Natural killer cell (primary cell): Measurements from ENCODE around the gene CYTH1. TPM values are rescaled to one million over a fixed set of nuclear protein-coding genes. Genes with fewer than 3 reads are reported as not detected.
A peak's percentile ranks its signal among the peaks of the same experiment; 100 is the strongest.

Source experiments
- ATAC-seq, 3 donors: fragments of 150-1000 bp in 2 of 3; fragments of 200-7000 bp in 1 of 3; cut with Tn5 transposase; 1 replicate in 1 of 3; 2 replicates in 2 of 3; pipeline ENCODE4 v1.10.0; 2021; ENCODE audit warnings: mild to moderate bottlenecking in 2 of 3, moderate library complexity in 2 of 3
- DNase-seq, 2 donors: peaks; one replicate each; pipeline versions ENCODE4 v3.0.0 to v3.0.0-alpha.2; 2013 to 2021; ENCODE audit warnings: mixed read lengths in 1 of 2
- H3K27ac ChIP-seq: one replicate; pipeline ENCODE4 v1.5.1; 2013; ENCODE audit warnings: mild to moderate bottlenecking, low read length
- H3K27me3 ChIP-seq: one replicate; pipeline ENCODE4 v1.6.1; 2013; ENCODE audit warnings: low read length; ENCODE audit not compliant: control insufficient read depth, insufficient read depth
- H3K36me3 ChIP-seq: one replicate; pipeline ENCODE4 v1.6.1; 2013; ENCODE audit warnings: low read length; ENCODE audit not compliant: control insufficient read depth, insufficient read depth
- H3K4me1 ChIP-seq: one replicate; pipeline ENCODE4 v1.6.1; 2013; ENCODE audit warnings: low read length; ENCODE audit not compliant: control insufficient read depth, insufficient read depth
- H3K4me3 ChIP-seq: one replicate; pipeline ENCODE4 v1.5.1; 2013; ENCODE audit warnings: low read length
- H3K9me3 ChIP-seq: one replicate; pipeline ENCODE4 v1.6.1; 2013; ENCODE audit warnings: low read length; ENCODE audit not compliant: control insufficient read depth, insufficient read depth
- H3K27ac Mint-ChIP-seq, 2 donors: one replicate each; pipeline ENCODE4 v1.8.0; 2022; ENCODE audit warnings: mild to moderate bottlenecking in 2 of 2, mixed read lengths in 2 of 2, moderate library complexity in 1 of 2
- H3K27me3 Mint-ChIP-seq, 2 donors: one replicate each; pipeline ENCODE4 v1.8.0; 2022; ENCODE audit warnings: low read depth in 2 of 2, mixed read lengths in 2 of 2
- H3K36me3 Mint-ChIP-seq: one replicate; pipeline ENCODE4 v1.8.0; 2022; ENCODE audit warnings: mixed read lengths
- H3K4me1 Mint-ChIP-seq, 2 donors: one replicate each; pipeline ENCODE4 v1.8.0; 2022; ENCODE audit warnings: mixed read lengths in 2 of 2
- H3K4me3 Mint-ChIP-seq: one replicate; pipeline ENCODE4 v1.8.0; 2022; ENCODE audit warnings: mild to moderate bottlenecking, moderate library complexity, mixed read lengths
- H3K9me3 Mint-ChIP-seq, 2 donors: one replicate each; pipeline ENCODE4 v1.8.0; 2022; ENCODE audit warnings: mixed read lengths in 2 of 2
- WGBS: methylation state at CpG from one replicate; pipeline ENCODE4 v1.1.7; 2013; ENCODE audit warnings: missing lambda C conversion rate; ENCODE audit not compliant: insufficient coverage; 5-methylcytosine and 5-hydroxymethylcytosine counted together
- intact Hi-C: fragments of 100-400 bp; cut with micrococcal nuclease; formaldehyde crosslinking; loops from one replicate; pipeline ENCODE4 v1.14.2; 2022
- total RNA-seq, 4 donors: library from RNA; stranded (reverse); fragments of 120-200 nt in 1 of 4; gene quantifications; one replicate each; pipeline versions ENCODE4 v1.2.3 to v1.2.4, GENCODE V29; 2013 to 2022
- TF ChIP-seq, protein P1 (sequence below): fragments of 200-600 bp; IDR thresholded peaks from one replicate; pipeline ENCODE4 v1.8.0; 2022; ENCODE audit warnings: antibody characterized with exemption

CYTH1 gene
- total RNA-seq, 3 donors from 2014 or later (not counting 1 experiment from before 2014, with no cell fraction given): 437 to 514 (median 457) TPM

DNA sequence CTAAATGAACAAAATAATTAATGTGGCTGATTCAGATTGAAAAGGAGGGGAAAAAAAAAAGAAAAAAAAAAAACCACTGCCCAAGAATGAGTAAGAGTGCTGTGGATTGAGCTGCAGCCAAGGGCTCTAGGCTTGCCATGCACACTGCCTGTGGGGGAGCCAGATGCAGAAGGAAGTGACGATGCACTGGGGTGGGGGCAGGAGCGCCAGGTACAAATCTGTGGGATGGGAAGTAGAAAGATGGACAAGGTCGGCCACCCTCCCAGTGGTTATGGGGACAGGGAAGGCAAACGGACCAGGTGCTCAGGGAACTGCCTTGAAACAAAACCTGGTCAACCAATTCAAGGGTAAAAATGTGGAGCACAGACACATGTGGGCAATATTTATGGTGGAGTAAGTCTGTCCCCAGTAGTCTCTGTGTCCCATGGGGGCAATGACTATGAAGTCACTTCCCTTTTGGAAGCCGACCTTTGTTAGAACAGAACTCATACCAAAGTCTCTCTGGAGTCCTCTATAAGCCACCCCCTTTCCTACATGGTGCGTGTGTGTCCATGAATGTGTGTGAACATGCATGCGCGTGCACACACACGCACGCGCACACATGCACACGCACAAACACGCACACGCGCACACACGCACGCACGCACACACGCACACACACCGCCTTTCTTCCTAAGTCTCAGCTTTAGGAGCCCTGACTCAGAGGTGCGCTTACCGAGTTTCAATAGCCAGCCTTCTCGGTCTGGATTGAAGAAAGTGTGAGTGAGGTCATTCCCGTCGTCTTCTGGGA lies 84.3 kb downstream of the CYTH1 start:
- no peak overlapping the region for H3K27ac ChIP-seq
- no peak overlapping the region for H3K4me3 ChIP-seq
- DNase-seq: no peak
- peak in 1 of 3 donors; percentile 21 for ATAC-seq
- H3K9me3 ChIP-seq: no peaks in the 10 kb centered on the region
- H3K4me1 ChIP-seq: no peaks in the 10 kb centered on the region
- H3K27ac Mint-ChIP-seq: peak overlapping the region; percentile 41 to 76
- H3K36me3 ChIP-seq: peaks cover 93% of the 10 kb centered on the region
- H3K27me3 ChIP-seq: no peaks in the 10 kb centered on the region
- TF ChIP-seq, protein P1, sequence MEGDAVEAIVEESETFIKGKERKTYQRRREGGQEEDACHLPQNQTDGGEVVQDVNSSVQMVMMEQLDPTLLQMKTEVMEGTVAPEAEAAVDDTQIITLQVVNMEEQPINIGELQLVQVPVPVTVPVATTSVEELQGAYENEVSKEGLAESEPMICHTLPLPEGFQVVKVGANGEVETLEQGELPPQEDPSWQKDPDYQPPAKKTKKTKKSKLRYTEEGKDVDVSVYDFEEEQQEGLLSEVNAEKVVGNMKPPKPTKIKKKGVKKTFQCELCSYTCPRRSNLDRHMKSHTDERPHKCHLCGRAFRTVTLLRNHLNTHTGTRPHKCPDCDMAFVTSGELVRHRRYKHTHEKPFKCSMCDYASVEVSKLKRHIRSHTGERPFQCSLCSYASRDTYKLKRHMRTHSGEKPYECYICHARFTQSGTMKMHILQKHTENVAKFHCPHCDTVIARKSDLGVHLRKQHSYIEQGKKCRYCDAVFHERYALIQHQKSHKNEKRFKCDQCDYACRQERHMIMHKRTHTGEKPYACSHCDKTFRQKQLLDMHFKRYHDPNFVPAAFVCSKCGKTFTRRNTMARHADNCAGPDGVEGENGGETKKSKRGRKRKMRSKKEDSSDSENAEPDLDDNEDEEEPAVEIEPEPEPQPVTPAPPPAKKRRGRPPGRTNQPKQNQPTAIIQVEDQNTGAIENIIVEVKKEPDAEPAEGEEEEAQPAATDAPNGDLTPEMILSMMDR: no peak
- no peaks in the 10 kb centered on the region for H3K27me3 Mint-ChIP-seq
- H3K4me3 Mint-ChIP-seq: peak overlapping the region; percentile 4
- H3K36me3 Mint-ChIP-seq: peaks cover 45% of the 10 kb centered on the region
- 93% methylated on average over 25 of the region's 25 CpGs for WGBS
- H3K4me1 Mint-ChIP-seq: peaks cover 28 to 45% of the 10 kb centered on the region in 2 donors
- intact Hi-C loops: no loop called here
- H3K9me3 Mint-ChIP-seq: no peaks in the 10 kb centered on the region

DNA sequence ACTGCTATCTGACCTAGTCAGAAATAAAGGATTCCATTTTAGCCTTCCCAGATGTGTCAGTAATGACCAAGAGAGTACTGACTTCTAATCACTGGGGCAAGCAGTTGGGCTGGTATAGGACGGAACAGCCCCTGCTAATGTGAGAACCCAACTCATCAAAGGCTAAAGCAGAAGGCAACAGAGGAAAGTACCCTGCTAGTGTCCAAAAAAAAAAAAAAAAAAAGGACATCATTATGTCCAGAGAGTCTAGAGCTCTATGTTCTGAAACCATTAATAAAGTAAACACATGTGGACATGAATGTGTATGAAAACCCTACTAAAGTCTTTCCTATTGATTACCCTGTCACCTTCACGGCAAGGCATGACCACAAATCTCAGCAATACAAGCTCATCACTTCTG lies 85.0 kb downstream of the CYTH1 start:
- Histone ChIP-seq H3K4me3 (no peak overlapping the region), H3K27me3 (no peaks in the 10 kb centered on the region), H3K27ac (no peak overlapping the region), H3K9me3 (no peaks in the 10 kb centered on the region), H3K36me3 (peaks cover 93% of the 10 kb centered on the region), H3K4me1 (no peaks in the 10 kb centered on the region)
- Mint-ChIP-seq H3K27me3 (no peaks in the 10 kb centered on the region), H3K4me1 (peaks cover 28 to 46% of the 10 kb centered on the region in 2 donors), H3K9me3 (no peaks in the 10 kb centered on the region), H3K36me3 (peaks cover 51% of the 10 kb centered on the region), H3K4me3 (peak overlapping the region; percentile 4), H3K27ac (peak overlapping the region; percentile 41 to 76)
- intact Hi-C loops: no loop called here
- TF ChIP-seq, protein P1: no peak
- WGBS: 80% methylated on average over 1 of the region's 2 CpGs
- DNase-seq (no peak), ATAC-seq (no peak)

DNA sequence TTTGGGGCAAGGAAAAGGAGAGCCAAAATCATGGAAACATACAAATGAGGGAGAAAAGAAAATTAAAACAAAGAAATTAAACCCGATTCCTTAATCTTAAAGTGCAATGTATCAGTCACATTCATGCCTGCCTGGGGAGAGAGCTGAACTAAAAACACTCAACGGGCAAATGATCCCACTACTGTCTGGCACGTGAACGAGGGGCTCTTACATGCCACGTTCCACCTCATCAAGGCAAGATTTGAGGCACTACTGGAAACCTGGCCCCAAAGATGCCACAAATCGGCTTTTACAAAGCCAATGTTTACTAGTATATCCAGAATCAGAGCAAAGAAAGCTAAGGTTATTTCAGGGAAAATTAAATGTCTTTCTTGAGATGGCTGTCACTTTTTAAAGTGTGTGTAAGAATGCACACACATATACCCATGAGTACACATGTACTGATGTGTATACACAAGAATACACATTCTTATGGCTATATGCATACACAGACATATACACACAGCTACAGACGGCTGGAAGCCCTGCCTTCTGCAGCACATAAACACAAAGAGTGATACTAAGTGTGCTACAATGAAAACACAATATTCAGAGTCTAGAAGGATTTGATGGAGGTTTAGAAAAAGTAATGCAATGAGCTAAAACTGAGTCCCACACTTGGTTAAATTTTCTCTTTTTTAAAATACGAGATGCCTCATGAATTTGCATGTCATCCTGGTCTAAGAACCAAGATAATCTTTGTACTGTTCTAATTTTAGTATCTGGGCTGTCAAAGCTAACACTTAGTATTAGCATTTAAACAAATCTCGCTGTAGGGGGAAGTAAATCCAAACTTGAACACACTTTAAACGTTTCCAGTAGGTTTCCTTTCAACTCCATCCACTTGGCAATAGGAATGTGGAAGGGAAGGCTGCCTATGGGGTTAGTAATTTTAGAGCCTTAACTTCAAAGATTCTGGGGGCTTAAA lies 85.8 kb downstream of the CYTH1 start:
- WGBS: 94% methylated on average over 8 of the region's 10 CpGs
- TF ChIP-seq, protein P1: no peak
- Histone ChIP-seq H3K36me3 (peaks cover 93% of the 10 kb centered on the region), H3K27ac (no peak overlapping the region), H3K27me3 (no peaks in the 10 kb centered on the region), H3K4me1 (no peaks in the 10 kb centered on the region), H3K4me3 (no peak overlapping the region), H3K9me3 (no peaks in the 10 kb centered on the region)
- Mint-ChIP-seq H3K4me3 (no peak overlapping the region), H3K36me3 (peaks cover 49% of the 10 kb centered on the region), H3K9me3 (no peaks in the 10 kb centered on the region), H3K4me1 (peaks cover 27 to 41% of the 10 kb centered on the region in 2 donors), H3K27me3 (no peaks in the 10 kb centered on the region), H3K27ac (peak overlapping the region; percentile 41 to 76)
- ATAC-seq (no peak), DNase-seq (no peak)
- intact Hi-C loops: no loop called here
